ENCODE data around the gene MAP3K8. TPM values are rescaled to one million over a fixed set of nuclear protein-coding genes. Genes with fewer than 3 reads are reported as not detected.

The MAP3K8 gene
- polyA plus RNA-seq, 1 donor from 2014 or later, result 1.5 TPM

DNA sequence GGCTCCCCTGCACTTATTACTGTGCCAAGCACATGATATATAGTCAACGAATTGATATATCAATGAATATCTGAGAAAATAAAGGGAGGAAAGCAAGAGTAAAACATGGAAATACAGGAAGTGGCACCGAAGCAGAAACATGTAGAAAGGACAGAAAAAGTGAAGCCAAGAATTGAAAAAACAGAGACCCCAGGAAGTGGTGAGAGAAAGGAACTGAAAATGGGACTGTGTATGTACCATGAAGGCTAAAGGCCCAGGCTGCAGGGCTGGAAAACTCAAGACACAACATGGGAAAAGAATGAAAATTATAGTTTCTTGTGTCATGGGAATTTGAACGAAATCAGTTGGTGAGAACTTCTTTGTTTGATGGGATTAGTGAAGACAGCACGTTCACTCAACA is 60.6 kb downstream of the MAP3K8 start:
- H3K36me3 ChIP-seq (ENCODE audit: insufficient read depth, low read length), result no peaks in the 10 kb centered on the region
- H3K9me3 ChIP-seq (ENCODE audit: low read length), result no peaks in the 10 kb centered on the region
- H3K4me3 ChIP-seq (ENCODE audit: low read length), result no peak overlapping the region
- no peak overlapping the region for H2AFZ ChIP-seq (ENCODE audit: low read depth, low read length)
- no peaks in the 10 kb centered on the region for H4K20me1 ChIP-seq (ENCODE audit: insufficient read depth)
- no peaks in the 10 kb centered on the region for H3K27me3 ChIP-seq (ENCODE audit: insufficient read depth, low read depth, low read length)
- no peak for TF ChIP-seq TAF1 (IDR thresholded peaks at IDR 0.05; ENCODE audit: low read depth)
- no peak for TF ChIP-seq RAD21 (conservative IDR thresholded peaks at IDR 0.05)
- H3K79me2 ChIP-seq (replicated peaks; ENCODE audit: insufficient read depth, low read length), result no peaks in the 10 kb centered on the region
- no peaks in the 10 kb centered on the region for H3F3A ChIP-seq (ENCODE audit: insufficient read depth, low read length, poor library complexity, severe bottlenecking)
- H3K9me2 ChIP-seq (ENCODE audit: insufficient read depth, low read length), result no peaks in the 10 kb centered on the region
- no peak overlapping the region for H3K4me2 ChIP-seq (ENCODE audit: low read length)
- no peak overlapping the region for H3K9ac ChIP-seq (ENCODE audit: low read length)
- H3K27ac ChIP-seq (ENCODE audit: low read length), result no peak overlapping the region

DNA sequence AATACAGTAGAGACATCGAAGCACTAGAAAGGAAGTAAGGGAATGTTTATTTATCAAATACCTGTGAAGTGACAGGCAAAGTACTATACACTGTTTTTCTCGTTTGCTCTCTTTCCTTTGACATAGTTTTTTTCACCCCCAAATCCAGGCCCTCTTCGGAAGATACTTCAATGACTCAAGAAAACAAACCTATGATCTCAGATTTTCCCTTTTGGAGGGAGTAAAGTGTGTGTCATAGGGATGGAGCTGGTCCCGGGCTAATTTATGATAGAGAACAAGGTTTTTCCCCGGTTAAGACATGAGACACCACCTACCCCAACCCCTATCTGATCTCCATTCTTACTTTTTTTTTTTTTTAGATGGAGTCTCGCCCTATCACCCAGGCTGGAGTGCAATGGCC is 61.7 kb downstream of the MAP3K8 start:
- no peak overlapping the region for H3K27ac ChIP-seq (ENCODE audit: low read length)

More for the DNA sequence above, 61.7 kb downstream of the MAP3K8 start:
- no peak overlapping the region for H3K4me2 ChIP-seq (ENCODE audit: low read length)
- no peaks in the 10 kb centered on the region for H3K9me2 ChIP-seq (ENCODE audit: insufficient read depth, low read length)
- H3K4me3 ChIP-seq (ENCODE audit: low read length), result no peak overlapping the region
- H3F3A ChIP-seq (ENCODE audit: insufficient read depth, low read length, poor library complexity, severe bottlenecking), result no peaks in the 10 kb centered on the region
- no peak for TF ChIP-seq TAF1 (IDR thresholded peaks at IDR 0.05; ENCODE audit: low read depth)
- TF ChIP-seq, protein P1, sequence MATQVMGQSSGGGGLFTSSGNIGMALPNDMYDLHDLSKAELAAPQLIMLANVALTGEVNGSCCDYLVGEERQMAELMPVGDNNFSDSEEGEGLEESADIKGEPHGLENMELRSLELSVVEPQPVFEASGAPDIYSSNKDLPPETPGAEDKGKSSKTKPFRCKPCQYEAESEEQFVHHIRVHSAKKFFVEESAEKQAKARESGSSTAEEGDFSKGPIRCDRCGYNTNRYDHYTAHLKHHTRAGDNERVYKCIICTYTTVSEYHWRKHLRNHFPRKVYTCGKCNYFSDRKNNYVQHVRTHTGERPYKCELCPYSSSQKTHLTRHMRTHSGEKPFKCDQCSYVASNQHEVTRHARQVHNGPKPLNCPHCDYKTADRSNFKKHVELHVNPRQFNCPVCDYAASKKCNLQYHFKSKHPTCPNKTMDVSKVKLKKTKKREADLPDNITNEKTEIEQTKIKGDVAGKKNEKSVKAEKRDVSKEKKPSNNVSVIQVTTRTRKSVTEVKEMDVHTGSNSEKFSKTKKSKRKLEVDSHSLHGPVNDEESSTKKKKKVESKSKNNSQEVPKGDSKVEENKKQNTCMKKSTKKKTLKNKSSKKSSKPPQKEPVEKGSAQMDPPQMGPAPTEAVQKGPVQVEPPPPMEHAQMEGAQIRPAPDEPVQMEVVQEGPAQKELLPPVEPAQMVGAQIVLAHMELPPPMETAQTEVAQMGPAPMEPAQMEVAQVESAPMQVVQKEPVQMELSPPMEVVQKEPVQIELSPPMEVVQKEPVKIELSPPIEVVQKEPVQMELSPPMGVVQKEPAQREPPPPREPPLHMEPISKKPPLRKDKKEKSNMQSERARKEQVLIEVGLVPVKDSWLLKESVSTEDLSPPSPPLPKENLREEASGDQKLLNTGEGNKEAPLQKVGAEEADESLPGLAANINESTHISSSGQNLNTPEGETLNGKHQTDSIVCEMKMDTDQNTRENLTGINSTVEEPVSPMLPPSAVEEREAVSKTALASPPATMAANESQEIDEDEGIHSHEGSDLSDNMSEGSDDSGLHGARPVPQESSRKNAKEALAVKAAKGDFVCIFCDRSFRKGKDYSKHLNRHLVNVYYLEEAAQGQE (IDR thresholded peaks at IDR 0.05; ENCODE audit: borderline replicate concordance), result no peak
- TF ChIP-seq RAD21 (conservative IDR thresholded peaks at IDR 0.05), result no peak
- no peak for TF ChIP-seq MXI1 (conservative IDR thresholded peaks at IDR 0.05; ENCODE audit: poor library complexity, severe bottlenecking)
- TF ChIP-seq, protein P2, sequence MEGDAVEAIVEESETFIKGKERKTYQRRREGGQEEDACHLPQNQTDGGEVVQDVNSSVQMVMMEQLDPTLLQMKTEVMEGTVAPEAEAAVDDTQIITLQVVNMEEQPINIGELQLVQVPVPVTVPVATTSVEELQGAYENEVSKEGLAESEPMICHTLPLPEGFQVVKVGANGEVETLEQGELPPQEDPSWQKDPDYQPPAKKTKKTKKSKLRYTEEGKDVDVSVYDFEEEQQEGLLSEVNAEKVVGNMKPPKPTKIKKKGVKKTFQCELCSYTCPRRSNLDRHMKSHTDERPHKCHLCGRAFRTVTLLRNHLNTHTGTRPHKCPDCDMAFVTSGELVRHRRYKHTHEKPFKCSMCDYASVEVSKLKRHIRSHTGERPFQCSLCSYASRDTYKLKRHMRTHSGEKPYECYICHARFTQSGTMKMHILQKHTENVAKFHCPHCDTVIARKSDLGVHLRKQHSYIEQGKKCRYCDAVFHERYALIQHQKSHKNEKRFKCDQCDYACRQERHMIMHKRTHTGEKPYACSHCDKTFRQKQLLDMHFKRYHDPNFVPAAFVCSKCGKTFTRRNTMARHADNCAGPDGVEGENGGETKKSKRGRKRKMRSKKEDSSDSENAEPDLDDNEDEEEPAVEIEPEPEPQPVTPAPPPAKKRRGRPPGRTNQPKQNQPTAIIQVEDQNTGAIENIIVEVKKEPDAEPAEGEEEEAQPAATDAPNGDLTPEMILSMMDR (IDR thresholded peaks at IDR 0.05; ENCODE audit: poor library complexity, severe bottlenecking), result no peak
- no peak for TF ChIP-seq EP300 (conservative IDR thresholded peaks at IDR 0.05; ENCODE audit: poor library complexity, severe bottlenecking)
- no peak for TF ChIP-seq POLR2AphosphoS5 (IDR thresholded peaks at IDR 0.05)
- TF ChIP-seq SMC3 (conservative IDR thresholded peaks at IDR 0.05; ENCODE audit: poor library complexity), result no peak
- no peak for TF ChIP-seq EZH2 (IDR thresholded peaks at IDR 0.05; ENCODE audit: borderline replicate concordance, insufficient read depth, low read length, poor library complexity, severe bottlenecking)
- H4K20me1 ChIP-seq (ENCODE audit: insufficient read depth), result no peaks in the 10 kb centered on the region
- no peaks in the 10 kb centered on the region for H3K79me2 ChIP-seq (replicated peaks; ENCODE audit: insufficient read depth, low read length)
- H3K9me3 ChIP-seq (ENCODE audit: low read length), result no peaks in the 10 kb centered on the region
- H3K27me3 ChIP-seq (ENCODE audit: insufficient read depth, low read depth, low read length), result no peaks in the 10 kb centered on the region
- no peaks in the 10 kb centered on the region for H3K36me3 ChIP-seq (ENCODE audit: insufficient read depth, low read length)
- no peak overlapping the region for H3K9ac ChIP-seq (ENCODE audit: low read length)
- H2AFZ ChIP-seq (ENCODE audit: low read depth, low read length), result no peak overlapping the region
